ENCODE results near the gene ZNF135. TPM values are rescaled to one million over a fixed set of nuclear protein-coding genes. Genes with fewer than 3 reads are reported as not detected.
A peak's percentile ranks its signal among the peaks of the same experiment; 100 is the strongest.

The ZNF135 gene
- total RNA-seq (0.14 and 1.2 TPM in 2 replicates), polyA plus RNA-seq (1.5 TPM in 2 replicates), polyA minus RNA-seq (1.9 and 2.0 TPM in 2 replicates), Bru-seq, nascent RNA (percentile 34 among the genes with signal in this experiment), BruChase-seq, experiment 1, labeled RNA remaining after a 6-hour chase (percentile 14 among the genes with signal in this experiment), BruChase-seq, experiment 2, labeled RNA remaining after a 2-hour chase (percentile 20 among the genes with signal in this experiment)
- polyA plus RNA-seq (2011; cell fraction: cytosol; rRNA removed) = 1.1 and 1.5 TPM in 2 replicates
- polyA plus RNA-seq (2011; cell fraction: nucleus; rRNA removed) = 7.4 and 8.1 TPM in 2 replicates
- 0.35 and 0.42 TPM in 2 replicates for polyA plus RNA-seq (2012)
- not detected for polyA minus RNA-seq (2011; cell fraction: cytosol; rRNA and poly(A)+ RNA removed)
- polyA minus RNA-seq (2011; cell fraction: nucleus; rRNA and poly(A)+ RNA removed) = 1.0 and 2.4 TPM in 2 replicates
- long read RNA-seq = 0 reads

DNA sequence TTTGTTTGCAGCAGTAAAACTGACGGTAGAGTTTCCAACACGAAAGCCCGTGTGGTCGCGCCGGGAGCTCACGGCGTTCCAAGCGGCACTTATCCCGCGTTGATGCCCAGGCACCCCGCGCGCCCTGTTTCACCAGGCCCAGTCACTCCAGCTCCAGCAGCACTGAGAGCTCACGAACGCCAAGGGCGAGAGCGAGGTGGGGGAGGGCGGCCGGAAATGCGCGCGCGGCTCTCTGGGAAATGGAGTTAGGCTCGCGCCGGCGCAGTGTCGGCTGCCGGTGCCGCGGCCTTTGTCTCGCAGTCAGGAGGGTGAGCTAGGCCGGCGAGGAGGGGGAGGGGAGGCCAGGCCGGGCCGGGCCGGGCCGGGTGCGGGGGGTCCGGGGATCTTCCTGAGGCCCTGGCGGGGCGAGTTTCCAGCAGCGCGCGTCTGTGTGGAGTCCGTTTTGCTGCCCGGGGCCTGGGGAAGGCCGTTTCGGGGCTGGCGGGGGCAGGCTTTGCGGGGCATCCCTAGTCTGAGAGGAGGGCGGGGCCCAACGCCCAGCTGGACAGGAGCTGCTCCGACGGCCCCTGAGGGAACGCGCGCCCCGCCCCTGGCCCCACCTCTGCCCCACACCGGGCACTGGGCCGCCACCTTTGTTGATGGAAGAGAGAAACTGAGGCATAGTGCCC, at the start of gene ZNF135:
ZNF135 (plus strand) TSS at position 280 of the 668 bp plus-strand sequence. CDS start 721 bp downstream, outside the sequence.
- no peaks in the 10 kb centered on the region for H3K79me2 ChIP-seq (ENCODE audit: control insufficient read depth, insufficient read depth, low read length)
- H3K4me1 ChIP-seq (ENCODE audit: control insufficient read depth, extremely low read depth, insufficient read depth, low read length) = no peaks in the 10 kb centered on the region
- peak within 1 kb of the TSS in 1 of 3 experiments; percentile 27 for H3K4me3 ChIP-seq (replicated peaks in 1 of 3; ENCODE audit: insufficient read depth in 1 of 3, low read depth in 1 of 3, low read length in 3 of 3)
- H3K9me1 ChIP-seq (replicated peaks; ENCODE audit: control insufficient read depth, extremely low read depth, insufficient read depth, low read length) = no peaks in the 10 kb centered on the region
- ChIA-PET CTCF (no interaction called here), POLR2A (interaction anchor here (0.6 kb wide), 1 partner anchor 427 kb away, joined by 4 read pairs; no protein-coding TSS in a partner anchor)
- DNase-seq (ENCODE audit: low read depth, low spot score) (peak; percentile 36), FAIRE-seq (no peak)
- H3K36me3 ChIP-seq (ENCODE audit: control insufficient read depth in 2 of 2, extremely low read depth in 1 of 2, insufficient read depth in 2 of 2, low read length in 2 of 2) = no peaks in the 10 kb centered on the region
- no TSS peak for BruUV-seq (replicated peaks)
- intact Hi-C loops (cut with micrococcal nuclease) (no loop called here), dilution Hi-C loops (cut with MboI; ENCODE audit: extremely low pct_ligation_motif_present, low sequenced_read_pairs) (no loop called here)
- H4K20me1 ChIP-seq (replicated peaks; ENCODE audit: control insufficient read depth, extremely low read depth, insufficient read depth, low read length) = no peaks in the 10 kb centered on the region
- H3K9me3 ChIP-seq (replicated peaks; ENCODE audit: control insufficient read depth, insufficient read depth, low read length) = no peaks in the 10 kb centered on the region
- no peak within 1 kb of the TSS for H3K4me2 ChIP-seq (ENCODE audit: insufficient read depth, low read length)
- no peaks in the 10 kb centered on the region for H3K27me3 ChIP-seq (ENCODE audit: control insufficient read depth in 2 of 2, insufficient read depth in 2 of 2, low read length in 2 of 2)
- no peak for TF ChIP-seq POLR2A (IDR thresholded peaks at IDR 0.05; ENCODE audit: low read depth, low read length)
- TF ChIP-seq, protein P1, sequence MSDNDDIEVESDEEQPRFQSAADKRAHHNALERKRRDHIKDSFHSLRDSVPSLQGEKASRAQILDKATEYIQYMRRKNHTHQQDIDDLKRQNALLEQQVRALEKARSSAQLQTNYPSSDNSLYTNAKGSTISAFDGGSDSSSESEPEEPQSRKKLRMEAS (IDR thresholded peaks at IDR 0.05; ENCODE audit: insufficient read depth, insufficient read length) = no peak
- TF ChIP-seq EZH2 (IDR thresholded peaks at IDR 0.05; ENCODE audit: borderline replicate concordance, low read depth, low read length, severe bottlenecking) = no peak
- no peak within 1 kb of the TSS for H3K9ac ChIP-seq (replicated peaks; ENCODE audit: extremely low read depth, insufficient read depth, low read length)
- no peak within 1 kb of the TSS for H3K27ac ChIP-seq (ENCODE audit: insufficient read depth, low read depth, low read length)
- no peak within 1 kb of the TSS for H2AFZ ChIP-seq (ENCODE audit: low read depth, low read length)

DNA sequence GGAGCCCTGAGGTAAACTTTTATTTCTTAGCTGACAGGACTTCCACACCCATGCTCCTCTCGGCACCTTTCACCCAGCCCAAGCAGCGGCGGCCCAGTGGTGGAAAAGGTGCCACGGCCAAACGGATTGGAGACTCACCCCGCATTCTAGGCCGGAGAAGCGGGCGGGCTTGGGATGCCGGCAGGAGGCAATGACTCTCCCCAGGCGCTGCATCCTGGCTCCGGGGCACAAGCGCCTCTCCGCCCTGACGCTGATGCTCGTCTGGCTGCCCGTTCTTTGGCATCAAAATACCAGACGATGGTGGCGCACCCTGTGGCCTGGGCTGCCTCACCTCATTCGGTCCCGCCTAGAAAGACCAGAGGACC, 49.8 kb upstream of the ZNF135 start:
- dilution Hi-C loops (cut with MboI; ENCODE audit: extremely low pct_ligation_motif_present, low sequenced_read_pairs) = no loop called here
- H3K27me3 ChIP-seq (ENCODE audit: control insufficient read depth in 2 of 2, insufficient read depth in 2 of 2, low read length in 2 of 2) = no peaks in the 10 kb centered on the region
- no peak overlapping the region for H3K9ac ChIP-seq (replicated peaks; ENCODE audit: extremely low read depth, insufficient read depth, low read length)
- intact Hi-C loops (cut with micrococcal nuclease) = loop anchor here (10.0 kb wide), 2 partner anchors 146 to 374 kb away; partner anchors contain the start of genes ZNF211 and ZNF329
- no peaks in the 10 kb centered on the region for H3K4me1 ChIP-seq (ENCODE audit: control insufficient read depth, extremely low read depth, insufficient read depth, low read length)
- no TSS peak for BruUV-seq (replicated peaks)
- no peak overlapping the region for H3K27ac ChIP-seq (ENCODE audit: insufficient read depth, low read depth, low read length)
- TF ChIP-seq JUN (IDR thresholded peaks at IDR 0.05; ENCODE audit: borderline replicate concordance, insufficient read depth, insufficient read length, low read depth) (peak; percentile 0), POLR2AphosphoS5 (IDR thresholded peaks at IDR 0.05; ENCODE audit: insufficient read depth, low read depth, low read length) (no peak)
- H4K20me1 ChIP-seq (replicated peaks; ENCODE audit: control insufficient read depth, extremely low read depth, insufficient read depth, low read length) = no peaks in the 10 kb centered on the region
- ChIA-PET CTCF (no interaction called here), POLR2A (no interaction called here)
- peaks cover 0 to 4% of the 10 kb centered on the region in 2 experiments for H3K36me3 ChIP-seq (ENCODE audit: control insufficient read depth in 2 of 2, extremely low read depth in 1 of 2, insufficient read depth in 2 of 2, low read length in 2 of 2)
- H3K9me3 ChIP-seq (replicated peaks; ENCODE audit: control insufficient read depth, insufficient read depth, low read length) = peaks cover 5% of the 10 kb centered on the region
- no peak for DNase-seq (ENCODE audit: low read depth, low spot score)
- no peak for FAIRE-seq
- H2AFZ ChIP-seq (ENCODE audit: low read depth, low read length) = no peak overlapping the region
- peak overlapping the region; percentile 40 for H3K4me2 ChIP-seq (ENCODE audit: insufficient read depth, low read length)
- no peaks in the 10 kb centered on the region for H3K79me2 ChIP-seq (ENCODE audit: control insufficient read depth, insufficient read depth, low read length)
- no peak overlapping the region for H3K4me3 ChIP-seq (replicated peaks in 1 of 3; ENCODE audit: insufficient read depth in 1 of 3, low read depth in 1 of 3, low read length in 3 of 3)
- no peaks in the 10 kb centered on the region for H3K9me1 ChIP-seq (replicated peaks; ENCODE audit: control insufficient read depth, extremely low read depth, insufficient read depth, low read length)
